NCI-H1417 treated with DMSO at 0.1 percent for 48 hours (cell line): ENCODE measurements around the gene RBMS1.

Experiments used
- DNase-seq: peaks from one replicate; lab custom pipeline; 2025; lab: John Stamatoyannopoulos, UW

RBMS1 gene

DNA sequence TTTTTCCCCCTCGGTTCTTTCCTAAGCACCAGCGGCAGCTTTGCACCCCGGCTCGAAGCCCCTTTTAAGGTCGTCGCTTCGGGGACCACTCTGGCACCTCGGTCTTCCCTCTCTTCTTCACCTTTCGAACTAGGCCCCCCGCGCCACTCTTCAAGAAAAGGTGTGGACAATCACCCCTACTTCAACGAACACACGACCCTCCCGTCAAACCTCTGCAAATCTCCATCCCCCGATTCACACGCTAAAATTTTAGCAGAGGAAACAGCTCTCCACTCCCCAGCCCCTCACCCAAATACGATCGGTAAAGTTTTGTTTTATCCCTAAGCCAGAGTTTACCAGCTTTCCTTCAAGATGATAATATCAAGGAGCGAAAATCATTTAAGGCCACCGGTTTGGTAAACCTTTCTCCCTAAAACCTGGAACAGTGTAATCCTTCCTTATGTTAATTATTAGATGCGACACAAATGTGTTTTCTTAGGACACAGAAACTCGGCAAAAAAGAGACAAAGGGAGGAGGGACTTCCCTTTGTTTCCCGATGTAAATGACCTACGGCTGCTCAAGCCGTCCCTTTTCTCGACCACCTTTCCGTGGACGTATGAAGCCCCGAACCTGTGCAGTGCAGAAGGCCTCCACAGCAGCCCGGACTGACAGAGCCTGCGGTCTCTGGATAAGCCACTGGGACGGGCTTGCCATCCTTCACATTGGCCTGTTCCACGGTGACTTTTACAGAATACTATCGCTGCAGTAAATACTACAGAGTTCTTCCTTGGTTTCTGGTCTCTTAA is 85.2 kb downstream of the RBMS1 start:
- no peak for DNase-seq

DNA sequence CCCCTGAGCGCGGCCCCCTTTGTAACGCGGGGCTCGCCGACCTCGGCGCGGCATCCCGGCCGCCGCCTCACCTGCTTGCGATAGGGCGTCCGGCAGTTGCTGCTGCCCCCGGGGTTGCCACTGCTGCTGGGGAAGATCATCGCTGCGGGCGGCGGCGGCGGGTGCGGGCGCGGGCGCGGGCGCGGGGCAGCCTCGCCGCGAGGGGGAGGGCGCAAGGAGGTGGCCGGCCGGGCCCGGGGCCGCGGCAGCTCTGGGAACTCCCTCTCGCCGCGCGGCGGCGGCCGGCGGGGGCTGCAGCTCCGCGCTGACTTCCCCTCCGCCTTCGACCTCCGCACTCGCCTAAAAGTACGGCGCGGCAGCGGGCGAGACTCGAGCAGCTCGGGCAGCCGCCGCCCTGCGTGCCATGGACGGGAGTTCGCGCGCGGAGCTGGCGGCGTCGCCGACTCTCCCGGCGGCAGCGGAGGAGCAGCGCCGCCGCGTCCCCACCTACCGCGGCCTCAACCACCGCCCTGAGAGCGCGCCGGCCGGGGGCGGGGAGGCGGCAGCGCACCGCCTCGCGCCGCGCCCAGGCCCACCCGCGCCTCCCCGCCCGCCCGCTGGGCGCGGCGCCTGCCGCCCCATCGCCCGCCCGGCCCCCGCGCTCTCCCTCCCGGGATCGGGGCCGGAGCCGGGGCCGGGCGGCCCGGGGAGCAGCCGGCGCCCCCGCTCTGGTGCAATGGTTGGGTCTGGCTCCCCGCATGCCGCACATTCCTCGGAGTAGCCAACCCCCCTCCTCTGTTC is 86.0 kb downstream of the RBMS1 start:
- no peak for DNase-seq

DNA sequence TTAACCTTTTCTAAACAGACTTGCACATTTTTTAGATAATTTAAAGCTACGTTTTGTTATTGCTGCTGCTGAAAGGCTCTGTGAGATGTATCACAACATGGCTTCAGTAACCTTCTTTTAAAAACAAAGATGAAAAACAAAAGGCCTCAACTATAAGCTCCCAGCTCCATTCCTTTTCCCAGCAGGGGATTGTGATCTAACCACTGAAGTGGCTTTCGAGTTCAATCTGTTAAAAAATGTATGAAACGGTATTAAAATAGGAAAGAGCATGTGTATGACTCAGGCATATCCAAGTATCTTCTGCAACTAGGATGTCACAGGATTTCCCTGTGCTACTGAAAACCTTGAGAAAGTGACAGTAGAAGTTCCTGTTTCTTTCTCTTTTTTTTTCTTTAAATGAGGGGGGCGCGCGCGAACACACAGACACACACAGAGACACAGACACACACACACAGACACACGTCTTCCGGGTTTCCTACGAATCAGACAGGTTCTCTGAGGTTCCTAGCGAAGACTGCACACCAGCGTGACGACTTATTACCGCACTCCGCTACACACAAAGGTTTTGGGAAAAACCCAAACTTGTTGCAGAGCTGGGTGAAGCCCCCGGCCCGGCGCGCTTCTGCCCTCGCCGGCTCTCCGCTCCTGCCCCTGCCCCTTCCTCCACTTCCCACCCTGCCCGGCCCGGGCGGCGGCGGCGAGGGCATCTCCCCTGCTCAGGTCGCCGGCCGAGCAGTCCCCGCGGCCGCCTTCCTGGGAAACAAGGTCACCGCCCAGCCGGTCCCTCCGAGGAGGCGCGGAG is 86.8 kb downstream of the RBMS1 start:
- no peak for DNase-seq

DNA sequence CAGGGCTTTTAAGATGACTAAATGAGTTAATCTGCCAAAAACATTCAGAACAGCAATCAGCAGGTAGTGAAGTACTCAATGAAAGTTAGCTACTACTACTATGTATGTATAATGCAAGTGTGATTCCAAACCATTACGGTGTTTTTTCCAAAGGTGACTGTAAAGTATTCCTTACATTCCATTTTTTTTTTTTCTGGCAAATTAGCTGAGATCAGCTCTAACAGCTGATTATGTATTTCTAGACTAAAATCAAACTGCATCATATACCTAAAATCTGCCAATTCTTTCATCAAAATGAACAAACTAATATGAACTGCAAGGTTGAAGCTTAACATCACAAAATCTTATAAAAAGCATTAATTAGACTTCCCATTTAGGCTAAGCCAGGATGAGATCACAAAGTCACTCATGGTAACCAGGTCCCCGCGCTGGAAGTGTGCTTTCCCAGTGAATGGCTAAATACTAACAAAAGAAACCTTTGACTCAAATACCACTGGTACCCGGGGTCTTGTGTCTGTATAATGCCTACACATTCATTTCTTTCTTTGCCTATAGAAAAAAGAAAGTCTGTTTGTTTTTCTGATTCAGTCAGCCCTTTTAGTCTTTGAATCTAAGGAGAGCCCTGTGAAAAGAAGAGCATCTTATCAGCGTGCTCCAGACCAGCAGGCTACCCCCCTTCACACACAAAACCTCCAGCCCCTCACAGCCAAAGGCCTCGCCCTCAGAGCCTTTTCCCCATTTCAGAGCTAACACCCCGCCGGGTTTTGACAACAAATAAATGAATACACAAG is 88.3 kb downstream of the RBMS1 start:
- no peak for DNase-seq

DNA sequence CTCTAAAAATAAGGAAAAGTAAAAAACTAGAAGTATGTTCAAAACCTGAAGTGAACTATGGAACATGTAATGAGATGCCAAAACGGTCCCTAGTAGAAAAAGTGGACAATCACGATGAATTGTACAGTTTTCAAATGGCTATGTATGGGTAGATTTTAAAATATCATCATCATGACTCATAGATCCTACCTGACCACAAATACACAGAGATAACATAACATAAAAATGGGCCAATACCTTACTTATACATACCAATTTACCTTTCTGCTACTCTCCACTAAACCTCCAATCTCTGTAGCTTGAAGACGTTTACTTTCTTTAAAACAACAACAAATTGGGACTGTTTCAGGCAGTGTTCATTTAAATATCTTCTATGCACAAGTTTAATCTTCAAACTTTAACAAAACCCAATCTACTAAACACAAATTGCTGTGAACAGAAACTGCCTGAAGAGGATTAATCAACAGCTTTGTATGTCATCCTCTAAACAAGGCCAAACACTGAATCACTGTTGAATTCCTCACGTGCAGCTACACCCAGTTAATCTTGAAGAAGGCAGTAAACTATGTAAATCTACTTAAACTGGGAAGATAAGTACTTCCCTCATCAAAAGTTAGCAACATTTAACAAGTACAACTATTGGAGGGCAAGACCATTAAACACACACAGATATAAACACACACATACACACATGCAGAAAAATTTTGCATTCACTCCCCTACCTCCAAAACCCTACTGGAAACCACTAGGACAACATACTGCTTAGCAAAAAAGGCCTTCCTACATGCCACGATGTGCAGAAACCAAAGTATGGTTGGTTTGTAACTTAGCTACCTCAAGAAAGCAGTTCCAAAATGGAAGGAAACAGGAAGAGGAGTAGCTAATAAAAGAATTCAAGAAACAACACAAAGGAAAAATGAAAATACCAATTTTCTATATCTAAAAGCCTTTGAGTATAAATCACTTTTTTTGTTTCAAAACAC is 90.3 kb downstream of the RBMS1 start:
- no peak for DNase-seq

DNA sequence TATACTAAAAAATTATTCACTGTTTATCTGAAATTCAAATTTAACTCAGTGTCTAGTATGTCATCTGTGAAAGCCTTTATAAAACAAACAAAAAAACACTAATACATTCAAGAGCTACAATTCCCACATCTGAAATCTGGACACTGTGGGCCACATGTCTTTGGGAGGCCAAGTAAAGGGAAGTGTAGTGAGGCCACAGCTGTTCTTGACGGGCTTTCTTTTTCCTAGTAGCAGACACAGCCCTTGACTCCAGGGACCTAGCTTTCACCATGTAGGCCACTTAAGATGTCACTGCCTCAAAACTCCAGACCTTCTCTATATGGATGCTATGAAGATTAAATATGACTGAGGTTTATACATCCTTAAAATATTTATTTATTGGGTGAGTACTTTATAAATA is 91.1 kb downstream of the RBMS1 start:
- no peak for DNase-seq

DNA sequence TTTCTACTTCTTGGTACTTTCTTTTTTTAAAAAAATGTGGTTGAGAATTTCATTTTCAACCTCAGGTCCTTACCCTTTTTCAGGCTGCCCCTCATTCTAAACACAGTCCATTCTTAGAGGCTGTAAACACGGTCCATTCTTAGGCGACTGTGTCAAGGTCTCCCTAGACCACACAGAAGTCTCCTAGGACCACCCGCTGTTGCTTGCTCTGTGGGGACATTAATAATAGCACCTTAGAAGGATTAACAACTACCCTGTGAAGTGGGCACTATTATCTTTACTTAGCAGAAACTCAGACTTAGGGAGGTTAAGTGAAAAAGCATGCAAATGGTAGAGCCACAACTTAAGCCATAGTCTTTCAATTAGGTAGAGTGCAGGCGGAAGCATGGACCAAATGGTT is 91.7 kb downstream of the RBMS1 start:
- no peak for DNase-seq

DNA sequence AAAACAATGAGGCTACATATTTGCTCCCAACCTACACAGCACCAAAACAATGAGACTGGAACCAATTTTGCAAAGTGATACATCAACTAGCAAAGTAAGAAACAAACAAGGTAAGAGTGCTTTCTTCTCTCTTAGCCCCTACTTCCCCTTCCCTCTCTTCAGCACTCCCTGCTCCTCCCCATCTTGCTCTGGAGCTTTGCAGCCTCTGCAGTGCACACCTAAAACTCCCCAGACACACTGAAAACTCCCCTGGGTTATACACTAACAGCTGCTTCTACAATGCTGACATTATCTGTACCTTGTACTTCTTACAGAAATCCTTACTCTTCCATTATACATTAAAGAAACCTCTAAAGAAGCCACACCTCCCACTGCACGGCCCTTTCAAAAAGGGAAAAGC is 93.7 kb downstream of the RBMS1 start:
- no peak for DNase-seq

DNA sequence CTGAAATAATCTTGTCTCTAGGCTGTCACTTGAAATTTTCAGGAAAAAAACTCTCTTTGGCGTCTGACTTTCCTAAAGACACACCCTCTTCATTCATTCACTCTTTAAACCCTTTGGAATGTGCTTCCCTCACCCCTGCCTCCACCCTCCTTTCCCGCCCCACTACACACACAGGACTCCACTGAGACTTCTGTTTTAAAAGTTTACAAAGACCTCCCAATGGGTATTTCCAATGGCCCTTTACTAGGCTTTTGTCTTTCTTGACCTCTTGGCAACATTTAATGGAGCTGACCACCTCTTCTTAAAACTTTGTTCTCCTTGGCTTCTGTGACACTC is 96.1 kb downstream of the RBMS1 start:
- DNase-seq = no peak

DNA sequence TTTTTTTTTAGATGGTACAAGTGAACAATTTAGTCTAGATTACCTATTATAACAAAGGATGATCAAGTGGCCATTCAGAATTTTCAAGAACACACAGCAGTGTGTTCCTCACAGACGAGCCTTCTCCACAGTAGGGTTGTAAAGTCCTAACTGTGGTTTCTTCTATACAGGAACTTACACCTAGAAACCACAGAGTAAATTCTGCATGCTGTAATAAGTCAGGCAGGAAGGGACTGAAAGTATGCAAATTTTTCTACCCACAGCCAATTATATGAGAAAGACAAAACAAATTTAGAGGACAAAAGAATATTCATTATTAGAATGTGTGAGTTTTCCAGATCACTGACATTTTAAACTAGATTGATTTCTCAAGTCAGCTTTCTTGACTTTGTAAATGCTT is 99.5 kb downstream of the RBMS1 start:
- DNase-seq = no peak

DNA sequence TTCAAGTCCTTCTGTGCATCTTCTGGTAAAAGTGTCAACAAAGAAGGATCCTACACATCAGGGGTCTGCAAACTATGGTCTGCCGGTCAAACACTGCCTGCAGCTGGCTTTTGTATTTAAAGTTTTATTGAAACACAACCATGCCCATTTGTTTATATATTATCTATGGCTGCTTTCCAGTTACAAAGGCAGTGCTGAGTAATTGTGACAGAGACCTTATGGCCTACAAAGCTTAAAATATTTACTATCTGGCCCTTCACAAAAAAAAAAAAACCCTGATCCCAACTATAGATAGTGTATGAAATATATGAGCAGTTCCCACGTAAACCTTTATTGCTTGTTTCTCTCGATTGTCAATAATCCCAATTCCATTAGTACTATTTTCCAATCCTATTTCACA is 101.4 kb downstream of the RBMS1 start:
- DNase-seq = no peak

DNA sequence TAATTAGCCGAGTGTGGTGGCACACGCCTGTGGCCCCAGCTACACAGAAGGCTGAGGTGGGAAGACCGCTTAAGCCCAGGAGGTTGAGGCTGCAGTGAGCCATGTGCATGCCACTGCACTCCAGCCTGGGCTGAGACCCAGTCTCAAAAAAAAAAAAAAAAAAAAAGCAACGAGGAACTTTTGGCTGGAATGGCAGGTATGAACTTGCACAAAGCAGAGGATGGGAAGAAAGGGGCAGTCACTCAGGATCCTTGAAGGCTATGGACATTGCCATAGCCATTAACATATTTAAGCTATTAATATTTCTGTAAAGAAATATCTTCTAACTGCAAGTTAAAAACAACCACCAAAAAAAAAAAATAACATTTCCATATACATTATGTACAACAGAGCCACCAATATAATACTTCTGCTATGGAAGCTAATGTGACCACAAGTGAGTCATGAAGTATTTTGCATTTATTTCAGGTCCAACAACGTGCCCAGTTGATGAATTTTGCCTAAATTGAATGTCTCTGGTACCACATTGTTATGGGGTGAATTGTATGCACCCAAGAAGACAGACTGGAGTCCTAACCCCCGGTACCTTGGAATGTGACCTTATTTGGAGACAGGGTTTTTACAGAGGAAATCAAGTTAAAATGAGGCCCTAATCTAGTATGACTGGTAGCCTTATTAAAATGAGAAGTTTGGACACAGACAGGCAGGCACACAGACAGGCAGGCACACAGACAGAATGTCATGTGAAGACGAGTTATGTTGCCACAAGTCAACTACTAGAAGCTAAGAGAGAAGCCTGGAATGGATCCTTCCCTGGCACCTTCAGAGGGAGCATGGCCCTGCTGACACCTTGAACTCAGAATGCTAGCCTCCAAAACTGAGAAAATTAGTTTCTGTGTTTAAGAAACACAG is 102.8 kb downstream of the RBMS1 start:
- DNase-seq = no peak

DNA sequence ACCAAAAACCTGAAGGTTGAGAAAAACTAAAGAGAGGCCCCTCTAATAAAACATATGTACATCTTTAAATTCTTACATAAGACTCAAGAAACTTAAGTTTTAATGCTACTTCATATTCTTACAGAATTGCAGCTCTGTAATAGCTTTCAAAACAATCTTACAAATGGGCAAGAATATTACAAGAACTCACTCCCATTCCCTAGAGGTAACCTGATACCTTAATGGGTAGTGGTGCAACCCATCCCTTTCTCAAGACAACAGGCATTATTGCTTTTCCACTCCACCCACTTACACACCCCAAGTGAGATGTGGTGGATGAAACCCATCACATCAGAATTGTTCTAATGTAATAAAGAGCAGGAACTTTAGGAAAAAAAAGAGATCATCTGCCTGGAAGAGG is 103.7 kb downstream of the RBMS1 start:
- DNase-seq = no peak

DNA sequence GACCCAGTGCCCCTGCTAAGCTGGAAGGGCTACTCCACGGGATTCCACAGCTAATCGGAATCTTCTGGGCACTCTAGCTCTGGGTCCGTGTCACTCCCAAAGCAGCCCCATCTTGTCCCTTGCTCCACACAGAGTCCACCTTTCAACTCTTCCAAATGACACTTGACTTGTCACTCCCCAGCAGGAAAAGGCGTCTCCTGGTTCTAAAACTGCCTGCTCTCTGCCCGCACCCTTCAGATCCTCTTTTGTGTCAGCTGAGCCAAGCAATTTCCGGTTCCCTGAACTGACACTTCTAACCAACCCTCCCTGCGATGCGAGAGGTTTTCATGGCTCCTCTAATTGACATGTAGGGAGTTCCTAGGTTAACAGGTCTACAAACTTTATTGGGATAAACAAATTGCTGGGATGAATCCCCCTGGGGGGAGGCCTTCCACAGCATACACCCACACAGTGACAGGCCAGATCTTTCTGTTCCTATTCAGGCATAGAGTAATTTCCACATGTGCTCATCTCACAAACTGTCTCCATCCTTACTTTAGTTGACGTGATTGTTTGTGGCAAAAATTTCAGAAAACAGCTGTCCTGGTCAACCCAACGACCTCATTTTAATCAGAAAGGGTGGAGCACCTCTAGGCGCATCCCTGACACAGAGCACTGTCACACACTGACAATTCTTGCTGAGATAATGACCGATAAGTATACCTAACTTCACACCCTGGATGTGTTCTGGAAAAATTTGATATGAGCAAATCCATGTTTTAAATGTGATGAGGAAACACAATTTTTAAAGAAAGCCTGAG is 104.9 kb downstream of the RBMS1 start:
- no peak for DNase-seq

DNA sequence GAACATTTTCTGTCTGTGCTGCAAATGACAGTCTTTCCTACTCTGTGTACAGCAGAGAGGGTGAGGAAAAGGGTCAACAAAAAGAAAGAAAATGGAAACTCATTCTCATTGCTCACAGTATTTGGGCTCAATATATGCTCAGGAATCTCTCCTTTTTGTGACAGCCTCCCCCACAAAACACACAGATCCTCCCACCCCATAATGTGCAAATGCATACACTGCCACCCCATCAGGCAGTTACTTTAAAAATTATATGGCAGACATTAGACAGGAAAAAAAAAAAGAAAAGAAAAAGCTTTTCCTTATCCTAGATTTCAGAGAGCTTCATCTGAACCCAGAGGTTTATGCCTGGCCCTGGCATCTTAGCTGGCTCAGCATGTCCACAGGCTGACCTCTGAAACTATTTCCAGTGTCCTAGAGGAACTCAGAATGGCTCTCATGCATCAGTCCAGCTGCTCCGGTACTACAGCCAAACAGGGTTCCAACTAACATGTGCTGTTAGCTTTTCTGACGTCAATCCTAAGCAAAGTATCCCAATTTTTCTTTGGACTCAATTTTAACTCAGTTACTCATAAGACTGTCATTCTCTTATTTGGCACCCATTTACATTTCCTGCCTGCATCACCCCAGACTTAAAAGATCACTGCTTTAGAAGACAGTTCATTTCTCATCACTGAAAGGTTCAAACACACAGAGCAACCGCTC is 105.9 kb downstream of the RBMS1 start:
- no peak for DNase-seq

DNA sequence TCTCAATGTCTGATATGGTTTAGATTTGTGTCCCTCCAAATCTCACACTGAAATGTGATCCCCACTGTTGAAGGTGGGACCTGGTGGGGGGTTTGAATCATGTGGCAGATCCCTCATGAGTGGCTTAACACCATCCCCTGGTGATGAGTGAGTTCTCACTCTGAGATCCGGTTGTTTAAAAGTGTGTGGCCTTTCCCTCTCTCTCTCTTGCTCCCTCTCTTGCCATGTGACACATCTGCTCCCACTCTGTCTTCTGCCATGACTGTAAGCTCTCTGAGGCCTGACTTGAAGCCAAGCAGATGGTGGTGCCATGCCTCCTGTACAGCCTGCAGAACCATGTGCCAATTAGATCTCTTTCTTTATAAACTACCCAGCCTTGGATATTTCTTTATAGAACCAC is 108.8 kb downstream of the RBMS1 start:
- DNase-seq = no peak

DNA sequence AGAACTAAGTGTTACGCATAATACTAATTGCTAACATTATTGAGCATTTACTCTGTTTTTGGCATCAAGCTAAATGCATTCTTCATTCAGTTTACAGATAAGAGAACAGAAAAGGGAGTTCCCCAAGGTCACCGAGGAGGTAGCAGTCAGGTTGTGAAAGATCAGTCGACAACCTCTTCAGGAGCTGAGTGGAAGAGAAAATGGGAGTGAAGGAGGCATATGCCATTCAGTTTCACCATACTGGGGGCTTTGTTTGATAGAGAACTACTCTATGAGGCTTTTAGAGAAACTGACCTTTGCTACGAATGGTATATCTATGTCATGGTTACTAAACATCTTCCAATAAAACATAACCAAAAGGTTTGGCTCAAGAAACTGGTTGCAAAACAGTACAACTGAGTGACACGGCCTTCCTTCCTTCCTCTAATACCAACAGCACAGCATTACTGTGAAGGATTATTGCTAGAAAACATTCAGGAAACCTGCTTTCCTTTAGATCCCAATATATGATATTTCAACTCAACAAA is 112.1 kb downstream of the RBMS1 start:
- no peak for DNase-seq

DNA sequence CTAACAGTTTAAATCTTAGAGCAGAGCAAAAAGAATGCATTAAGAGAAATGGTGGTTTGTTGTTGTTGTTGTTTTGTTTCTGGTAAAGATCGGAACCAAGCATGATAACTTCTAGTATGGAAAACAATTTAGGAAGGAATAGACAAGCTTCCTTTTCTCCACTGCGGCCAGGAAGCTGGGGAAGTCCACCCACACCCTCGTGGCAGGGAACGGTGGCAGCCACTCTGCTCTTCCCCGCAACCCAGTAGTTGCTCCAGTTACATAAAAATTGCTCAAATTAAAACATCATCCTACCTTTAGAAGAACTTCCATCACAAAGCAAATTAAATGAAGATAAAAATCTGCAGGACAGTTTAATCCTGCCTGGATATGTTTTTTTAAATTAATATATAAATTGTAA is 113.0 kb downstream of the RBMS1 start:
- DNase-seq = no peak
